ENCODE results near the gene CTR9.
A peak's percentile ranks its signal among the peaks of the same experiment; 100 is the strongest.

The CTR9 gene

GRCh38 chr11:10779086-10779485 is 28.0 kb downstream of the CTR9 start:
- no peak for DNase-seq (ENCODE audit: low read depth in 2 of 3, low spot score in 2 of 3)

GRCh38 chr11:10780040-10780439 is 29.0 kb downstream of the CTR9 start:
- DNase-seq (ENCODE audit: low read depth in 2 of 3, low spot score in 2 of 3): no peak

- no peak for DNase-seq (ENCODE audit: low read depth in 2 of 3, low spot score in 2 of 3)
These were observed 33.4 kb downstream of the CTR9 start for GRCh38 chr11:10784232-10785145.

DNA sequence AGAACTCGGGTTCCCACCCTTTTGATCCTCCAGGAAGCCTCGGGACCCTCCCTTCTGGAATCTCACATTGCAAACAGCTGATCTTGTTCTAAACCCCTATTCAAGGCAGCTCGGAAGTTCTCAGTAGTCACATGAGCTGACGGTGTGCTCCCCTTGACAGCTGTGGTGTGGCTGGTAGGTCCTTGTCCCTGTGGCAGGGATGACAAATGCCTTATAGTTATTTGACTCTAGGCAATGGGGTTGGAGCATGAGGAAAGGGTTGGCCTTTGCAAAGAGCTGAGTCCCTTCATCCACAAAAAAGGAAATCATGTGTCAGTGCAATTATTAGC is 34.1 kb downstream of the CTR9 start:
- no peak for DNase-seq (ENCODE audit: low read depth in 2 of 3, low spot score in 2 of 3)

DNA sequence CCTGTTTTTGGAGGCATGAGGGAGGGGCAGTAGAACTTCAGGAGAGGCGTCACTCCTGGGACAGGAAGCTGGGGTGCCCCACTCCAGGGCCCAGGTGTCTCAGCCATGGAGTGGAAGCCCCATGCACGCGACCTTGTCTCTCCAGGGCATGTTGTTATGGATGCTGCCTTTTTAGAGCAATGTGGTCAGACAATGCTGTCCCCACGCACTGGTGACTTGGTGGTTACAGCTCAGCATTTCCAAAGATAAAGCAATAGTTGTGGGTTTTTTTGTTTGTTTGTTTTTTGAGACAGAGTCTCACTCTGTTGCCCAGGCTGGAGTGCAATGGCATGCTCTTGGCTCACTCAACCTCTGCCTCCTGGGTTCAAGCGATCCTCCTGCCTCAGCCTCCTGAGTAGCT is 35.4 kb downstream of the CTR9 start:
- no peak for DNase-seq (ENCODE audit: low read depth in 2 of 3, low spot score in 2 of 3)

GRCh38 chr11:10792385-10793068 is 41.5 kb downstream of the CTR9 start:
- peak; percentile 57 to 87 (median 86) for DNase-seq (ENCODE audit: low read depth in 2 of 3, low spot score in 2 of 3)

DNA sequence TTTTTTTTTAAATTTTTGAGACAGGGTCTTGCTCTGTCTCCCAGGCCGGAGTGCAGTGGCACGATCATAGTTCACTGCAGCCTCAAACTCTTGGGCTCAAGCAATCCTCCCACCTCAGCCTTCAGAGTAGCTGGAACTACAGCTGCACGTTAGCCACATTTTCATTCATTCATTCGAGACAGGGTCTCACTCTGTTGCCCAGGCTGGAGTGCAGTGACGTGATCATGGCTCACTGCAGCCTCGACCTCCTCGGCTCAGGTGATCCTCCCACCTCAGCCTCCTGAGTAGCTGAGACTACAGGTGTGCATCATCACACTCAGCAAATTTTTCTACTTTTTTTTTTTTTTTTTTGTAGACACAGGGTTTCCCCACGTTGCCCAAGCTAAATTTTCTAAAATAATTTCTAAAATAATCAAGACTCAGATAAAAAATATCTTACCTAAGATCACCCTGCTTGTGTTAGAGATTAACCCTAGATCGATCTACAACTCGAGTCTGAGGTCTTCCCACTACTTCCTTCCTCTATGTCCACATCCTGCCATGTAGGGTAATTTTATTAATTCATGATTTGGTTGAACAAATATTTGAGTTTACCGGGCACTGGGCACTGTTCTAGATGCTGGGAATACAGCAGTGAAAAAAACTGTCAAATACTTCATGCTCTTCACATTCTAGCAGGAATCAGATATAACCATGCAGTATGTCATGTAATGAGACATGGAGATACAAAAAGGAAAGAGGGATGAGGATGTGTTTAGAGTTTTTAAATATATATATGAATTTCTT is 42.6 kb downstream of the CTR9 start:
- DNase-seq (ENCODE audit: low read depth in 2 of 3, low spot score in 2 of 3): no peak

GRCh38 chr11:10796191-10796590 is 45.1 kb downstream of the CTR9 start:
- no peak for DNase-seq (ENCODE audit: low read depth in 2 of 3, low spot score in 2 of 3)

DNA sequence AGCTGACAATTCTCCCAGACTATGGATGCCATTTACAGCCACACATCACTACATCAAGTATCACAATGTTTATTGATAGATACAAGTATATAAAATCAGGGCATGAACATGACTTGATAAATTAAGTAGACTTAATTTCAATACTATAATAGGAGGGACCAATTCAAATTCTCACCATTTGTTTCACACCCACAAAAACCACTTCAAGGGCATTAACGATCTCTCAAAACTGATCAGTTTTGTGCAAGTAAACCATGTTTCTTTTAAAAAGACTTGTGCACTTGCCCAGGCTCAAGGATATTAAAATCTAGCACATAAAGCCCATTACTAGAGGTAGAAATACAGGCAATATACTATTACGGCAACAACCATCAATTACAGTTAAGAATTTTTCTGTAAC is 46.0 kb downstream of the CTR9 start:
- no peak for DNase-seq (ENCODE audit: low read depth in 2 of 3, low spot score in 2 of 3)

DNA sequence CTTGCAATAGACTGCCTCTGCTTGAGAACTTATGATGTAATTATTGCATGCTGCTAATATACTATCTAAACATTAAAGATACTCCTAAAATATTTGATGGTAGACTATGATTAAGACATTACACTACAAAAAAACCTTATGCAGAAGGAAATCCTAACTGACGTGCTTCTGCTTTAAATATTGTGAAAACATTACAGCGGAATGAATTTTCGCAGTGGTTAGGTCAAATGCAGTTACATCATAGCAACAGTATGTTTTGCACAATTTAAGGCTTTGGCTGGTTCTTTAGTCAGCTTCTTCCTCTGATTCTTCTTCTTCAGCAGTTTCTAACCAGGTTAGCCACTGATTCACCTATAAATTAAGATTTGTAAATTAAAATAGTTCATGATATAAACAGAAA is 46.5 kb downstream of the CTR9 start:
- no peak for DNase-seq (ENCODE audit: low read depth in 2 of 3, low spot score in 2 of 3)

DNA sequence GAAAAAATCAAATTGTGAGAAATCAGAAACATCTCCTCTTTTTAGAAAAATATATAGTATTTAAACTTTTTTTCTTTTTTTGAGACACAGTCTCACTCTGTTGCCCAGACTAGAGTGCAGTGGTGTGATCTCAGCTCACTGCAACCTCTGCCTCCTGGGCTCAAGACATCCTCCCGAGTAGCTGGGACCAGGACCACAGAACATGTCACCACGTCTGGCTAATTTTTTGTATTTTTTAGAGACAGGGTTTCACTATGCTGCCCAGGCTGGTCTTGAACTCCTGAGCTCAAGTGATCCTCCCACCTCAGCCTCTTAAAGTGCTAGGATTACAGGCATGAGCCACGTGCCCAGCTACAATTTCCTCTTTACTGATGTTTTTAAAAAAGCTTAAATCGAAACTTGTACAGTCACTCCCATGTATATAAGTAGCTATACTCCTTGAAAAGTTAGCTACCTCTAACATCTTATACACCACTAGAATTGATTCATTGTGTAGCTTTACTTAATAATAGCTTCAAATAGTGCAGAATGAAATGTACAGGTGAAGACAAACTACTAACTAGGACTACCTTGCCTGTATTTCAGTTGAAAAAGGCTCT is 47.4 kb downstream of the CTR9 start:
- no peak for DNase-seq (ENCODE audit: low read depth in 2 of 3, low spot score in 2 of 3)

DNA sequence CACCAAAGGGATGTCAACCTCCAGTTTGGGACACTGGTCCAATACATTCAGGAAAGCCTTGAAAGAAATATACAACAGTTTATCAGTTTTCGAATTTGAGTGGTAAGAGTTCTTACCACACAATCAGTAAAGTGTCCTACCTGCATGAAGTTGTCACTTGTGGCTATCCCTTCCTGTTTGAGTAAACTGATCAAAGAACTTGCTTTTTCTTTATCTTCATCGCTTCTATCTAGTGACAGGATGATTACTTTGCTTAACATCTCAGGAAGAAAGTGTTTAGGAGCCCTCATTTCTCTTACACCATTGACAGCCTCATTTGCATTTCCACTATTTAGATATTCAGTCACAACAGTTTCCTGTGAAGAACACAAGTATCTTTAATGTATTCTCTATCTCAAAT is 49.2 kb downstream of the CTR9 start:
- no peak for DNase-seq (ENCODE audit: low read depth in 2 of 3, low spot score in 2 of 3)

DNA sequence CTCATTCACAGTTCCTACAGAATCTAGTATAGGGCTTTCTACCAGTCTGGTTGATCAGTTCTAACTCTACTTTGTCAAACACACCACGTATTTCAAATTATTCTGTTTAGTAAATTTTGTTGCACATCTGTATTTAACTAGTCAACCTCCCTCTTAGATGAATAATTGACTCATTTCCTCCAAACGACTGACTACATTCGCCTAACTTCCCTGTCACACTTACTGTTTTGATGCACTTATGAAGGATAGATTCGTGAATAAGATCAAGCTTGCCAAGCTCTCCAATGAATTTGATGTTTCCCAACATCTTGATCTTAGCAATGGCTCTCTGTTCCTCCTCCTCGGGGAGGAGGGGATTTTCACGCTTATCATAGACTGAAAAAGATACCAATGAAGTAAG is 52.6 kb downstream of the CTR9 start:
- no peak for DNase-seq (ENCODE audit: low read depth in 2 of 3, low spot score in 2 of 3)

DNA sequence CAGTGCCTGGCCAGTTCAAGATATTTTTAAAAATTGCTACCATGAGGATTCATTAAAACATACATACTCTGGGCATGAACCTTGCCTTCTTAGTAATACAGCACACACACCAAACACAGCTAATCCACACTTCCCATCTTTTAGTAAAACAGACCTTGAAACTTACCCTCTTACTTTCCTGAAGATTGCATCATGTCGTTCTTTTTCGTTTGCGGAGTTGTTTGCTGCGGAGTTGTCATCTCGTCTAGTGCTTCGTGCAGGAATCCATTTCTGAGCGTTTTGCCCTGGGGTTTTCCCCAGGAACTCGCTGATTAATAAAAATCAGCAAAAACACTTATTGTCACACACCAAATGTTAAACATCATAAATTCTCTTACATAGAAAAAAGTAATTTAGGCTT is 54.7 kb downstream of the CTR9 start:
- DNase-seq (ENCODE audit: low read depth in 2 of 3, low spot score in 2 of 3): no peak

- DNase-seq (ENCODE audit: low read depth in 2 of 3, low spot score in 2 of 3): no peak
These were observed 55.2 kb downstream of the CTR9 start for GRCh38 chr11:10806206-10806605.

GRCh38 chr11:10807493-10808234 is 56.6 kb downstream of the CTR9 start:
- peak in 2 of 3 experiments; percentile 16 to 18 for DNase-seq (ENCODE audit: low read depth in 2 of 3, low spot score in 2 of 3)

- peak in 1 of 3 experiments; percentile 23 for DNase-seq (ENCODE audit: low read depth in 2 of 3, low spot score in 2 of 3)
These were observed 57.1 kb downstream of the CTR9 start for GRCh38 chr11:10808235-10808552.

DNA sequence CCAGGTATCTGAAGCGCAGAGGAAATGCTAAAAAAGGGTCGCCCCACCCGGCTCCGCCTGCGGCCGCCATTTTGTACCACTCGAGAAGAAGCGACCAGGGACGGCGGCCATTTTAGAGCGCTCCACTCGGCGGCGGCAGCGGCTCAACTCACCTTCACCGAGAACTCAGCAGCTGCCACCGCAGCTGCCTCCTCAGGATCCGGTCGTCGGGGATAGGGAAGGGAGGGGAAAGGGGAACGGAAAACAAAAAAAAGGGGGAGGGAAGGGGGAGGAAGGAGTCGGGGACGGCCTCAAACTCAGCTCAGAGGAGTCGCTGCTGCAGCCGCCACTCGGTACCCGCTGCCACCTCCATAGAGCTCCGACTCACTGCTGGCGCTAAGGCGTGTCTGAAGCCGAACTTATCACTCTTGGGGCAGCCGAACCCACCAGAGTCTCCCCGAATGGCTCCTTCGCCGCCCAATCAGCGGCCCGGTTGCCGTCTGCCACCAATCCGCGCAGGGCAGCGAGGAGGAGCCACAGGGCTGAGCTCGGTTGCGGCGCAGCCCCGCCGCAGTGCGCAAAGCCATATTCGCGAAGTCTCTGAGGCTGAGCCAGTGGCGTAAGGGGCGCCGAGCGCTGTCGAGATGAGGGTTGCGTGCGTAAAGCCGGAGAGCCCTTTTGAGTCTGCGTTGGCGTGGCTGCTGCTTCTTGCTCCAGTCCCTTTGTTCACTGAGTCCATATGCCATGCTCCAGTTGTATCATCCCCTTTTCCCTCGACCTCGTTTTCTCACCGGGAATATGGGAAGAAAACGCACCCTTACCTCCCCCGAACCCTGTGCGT is 57.7 kb downstream of the CTR9 start, which contains the start of gene EIF4G2:
Gene EIF4G2, minus strand, starts transcription at position 374 of the 820 bp plus-strand sequence.
- peak; percentile 87 to 97 (median 95) for DNase-seq (ENCODE audit: low read depth in 2 of 3, low spot score in 2 of 3)

DNA sequence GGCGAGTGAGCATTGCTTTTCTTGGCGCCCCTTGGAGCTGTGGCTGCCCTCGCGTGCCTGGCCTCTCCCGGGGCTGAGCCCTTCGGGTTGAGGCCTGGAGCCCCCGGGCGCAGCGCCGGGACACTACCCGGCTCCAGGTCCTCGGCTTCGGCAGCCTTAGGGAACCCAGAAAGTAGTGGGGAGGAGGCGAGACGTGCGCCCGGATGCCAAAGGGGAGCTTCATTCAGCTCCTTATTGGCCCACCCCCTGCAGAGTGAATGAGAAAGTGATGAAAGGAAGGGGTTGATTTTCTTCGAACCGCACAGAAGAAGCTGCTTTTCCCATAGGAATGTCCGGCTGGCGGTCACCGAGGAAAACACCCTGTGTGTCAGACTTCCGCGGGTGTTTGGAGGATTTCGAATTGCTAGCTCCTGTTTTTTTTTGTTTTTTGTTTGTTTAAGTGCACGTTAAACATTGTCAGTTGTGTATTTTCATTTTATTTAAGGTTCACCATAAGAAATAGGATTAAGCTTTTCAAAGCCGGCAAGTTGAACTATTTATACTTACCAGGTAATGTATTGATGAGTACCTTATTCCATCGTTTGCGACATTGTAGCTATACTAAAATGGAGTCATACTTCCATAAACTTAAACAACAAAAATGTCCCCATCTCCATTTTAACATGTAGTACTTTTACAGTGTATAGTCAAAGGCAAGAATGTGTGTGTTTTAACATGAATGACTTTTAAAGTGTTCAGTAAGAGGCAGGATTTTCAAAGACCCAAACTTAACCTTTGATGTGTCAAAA is 58.5 kb downstream of the CTR9 start:
- no peak for DNase-seq (ENCODE audit: low read depth in 2 of 3, low spot score in 2 of 3)
